Heart left ventricle (tissue), 16 donors: Measurements from ENCODE around the gene IFI16. TPM values are rescaled to one million over a fixed set of nuclear protein-coding genes. Genes with fewer than 3 reads are reported as not detected.

Source experiments
- ATAC-seq, 4 donors: fragments of 200-7000 bp; cut with Tn5 transposase; one replicate each; pipeline ENCODE4 v1.9.1; 2020 to 2022; ENCODE audit warnings: moderate library complexity in 4 of 4, mild to moderate bottlenecking in 3 of 4, moderate number of reproducible peaks in 1 of 4
- DNase-seq, 5 donors: peaks; one replicate each; pipeline ENCODE4 v3.0.0-alpha.2; 2020
- H3K27ac ChIP-seq, 12 donors: fragments of 200-600 bp; sonication (generic) in 4 of 12; one replicate each; pipeline versions ENCODE4 v1.5.0 to v1.8.0; 2016 to 2022; ENCODE audit warnings: mild to moderate bottlenecking in 2 of 12
- H3K27me3 ChIP-seq, 9 donors: fragments of 200-600 bp; sonication (generic) in 2 of 9; one replicate each; pipeline versions ENCODE4 v1.5.1 to v1.8.0; 2016 to 2022; ENCODE audit warnings: mild to moderate bottlenecking in 3 of 9
- H3K36me3 ChIP-seq, 9 donors: fragments of 200-600 bp; sonication (generic) in 2 of 9; one replicate each; pipeline versions ENCODE4 v1.5.0 to v1.8.0; 2018 to 2022; ENCODE audit warnings: mild to moderate bottlenecking in 2 of 9
- H3K4me1 ChIP-seq, 12 donors: fragments of 200-600 bp; sonication (generic) in 4 of 12; one replicate each; pipeline versions ENCODE4 v1.5.0 to v1.8.0; 2016 to 2022; ENCODE audit warnings: mild to moderate bottlenecking in 3 of 12
- H3K4me3 ChIP-seq, 12 donors: fragments of 200-600 bp; sonication (generic) in 4 of 12; one replicate each; pipeline versions ENCODE4 v1.5.0 to v1.8.0; 2017 to 2022; ENCODE audit warnings: mild to moderate bottlenecking in 9 of 12, moderate library complexity in 4 of 12
- H3K9me3 ChIP-seq, 12 donors: fragments of 200-600 bp; sonication (generic) in 4 of 12; one replicate each; pipeline versions ENCODE4 v1.5.0 to v1.8.0; 2016 to 2022; ENCODE audit warnings: mild to moderate bottlenecking in 1 of 12
- POLR2A ChIP-seq, 2 donors: fragments of 450-650 bp; IDR thresholded peaks; one replicate each; pipeline ENCODE4 v1.6.1; 2017; ENCODE audit warnings: antibody characterized with exemption in 2 of 2, mild to moderate bottlenecking in 2 of 2, moderate library complexity in 2 of 2
- WGBS, 4 donors: extraction: QIAGEN DNeasy Blood & Tissue Kit in 2 of 4; methylation state at CpG; one replicate each; pipeline versions ENCODE4 v1.1.5 to v1.1.7; 2013 to 2018; 5-methylcytosine and 5-hydroxymethylcytosine counted together
- intact Hi-C, 10 donors: fragments of 100-400 bp; cut with DNase I; formaldehyde crosslinking; loops; one replicate each; pipeline versions ENCODE4 v1.11.1 to v1.14.2; 2022
- polyA plus RNA-seq, 2 donors: library from polyadenylated mRNA; stranded (reverse); fragments of 200-250 nt; gene quantifications; one replicate each; pipeline ENCODE4 v1.2.3, GENCODE V29; 2013
- total RNA-seq, 9 donors: library from RNA; depleted of rRNA in 2 of 9; stranded (reverse); fragments of >200 nt in 2 of 9; fragmentation: NEBNext Ultra II Directional in 3 of 9; extraction: Animal tissue kit (Norgen Biotek cat#: 25700) in 3 of 9; gene quantifications; one replicate each; pipeline versions ENCODE4 v1.1.0 to v1.2.4, GENCODE V29; 2016 to 2023
- TF ChIP-seq, protein P1 (sequence below), 12 donors: fragments of 200-600 bp; sonication (generic) in 4 of 12; IDR thresholded peaks; one replicate each; pipeline versions ENCODE4 v1.5.0 to v1.8.0; 2018 to 2022; ENCODE audit warnings: antibody characterized with exemption in 12 of 12, mild to moderate bottlenecking in 5 of 12
- donor health status: ischemic (EF 13 %, LVEDD 7.1; RV severe dilation, severe dysfunction).
- donor health status: healthy with polysubstance abuse.
- donor health status: DM: no; HTN: yes; CAD: no.
- donor health status: DM: no; HTN: no; CAD: no.
- donor health status: ischemic (EF 25% LVEDD 6.9; RV normal size, moderate dysfunction).
- donor health status: ischemic (EF 25% LVEDD 5.7; RV mildly dilated, moderate dysfunction).
- donor health status: healthy.
- donor health status: DM: yes; HTN: yes; CAD: no.
- donor health status: ischemic (EF 35%, LVEDD 5.7; RV mildly dilated, moderate dysfunction).
- donor health status: nonischemic (EF 11% LVEDD 7.7; RV severe dilation, severe dysfunction).
- donor health status: DM: yes; HTN: yes; CAD: no.
- donor health status: PGD.
- donor health status: ischemic (EF 29% LVEDD 5.4; RV normal size, mild dysfunction).
- donor health status: nonischemic (EF 23%, LVEDD 6.1; RV moderate dilation, normal function).

IFI16 gene
- total and polyA plus RNA-seq, 11 donors = 19.1 to 125 (median 24.8) TPM

DNA sequence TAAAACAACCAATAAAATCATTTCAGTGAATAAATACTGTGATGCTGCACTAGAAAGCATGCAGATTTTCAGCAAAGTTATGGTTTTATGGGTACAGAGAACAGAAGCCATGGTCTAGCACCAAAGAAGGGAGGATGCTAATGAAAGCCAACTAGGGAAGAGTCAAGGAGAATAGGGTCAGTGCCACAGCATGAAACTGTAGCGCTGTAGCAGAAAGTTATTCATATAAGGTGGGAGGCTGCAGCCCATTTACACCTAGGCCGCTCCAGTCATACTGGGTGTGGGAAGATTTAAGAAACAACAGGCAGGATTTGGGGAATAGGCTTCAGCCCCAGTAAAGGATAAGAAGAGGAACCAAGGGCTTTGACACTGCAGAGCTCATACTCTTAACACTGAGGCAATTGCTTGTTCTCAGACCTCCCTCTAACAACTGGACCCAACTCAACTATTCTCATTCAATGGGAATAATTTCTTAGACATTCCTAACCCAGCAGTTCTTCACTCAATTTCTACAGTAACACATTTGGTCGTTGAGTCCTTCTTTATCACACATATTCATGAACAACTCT lies 4.4 kb downstream of the IFI16 start:
- no peak for ATAC-seq

DNA sequence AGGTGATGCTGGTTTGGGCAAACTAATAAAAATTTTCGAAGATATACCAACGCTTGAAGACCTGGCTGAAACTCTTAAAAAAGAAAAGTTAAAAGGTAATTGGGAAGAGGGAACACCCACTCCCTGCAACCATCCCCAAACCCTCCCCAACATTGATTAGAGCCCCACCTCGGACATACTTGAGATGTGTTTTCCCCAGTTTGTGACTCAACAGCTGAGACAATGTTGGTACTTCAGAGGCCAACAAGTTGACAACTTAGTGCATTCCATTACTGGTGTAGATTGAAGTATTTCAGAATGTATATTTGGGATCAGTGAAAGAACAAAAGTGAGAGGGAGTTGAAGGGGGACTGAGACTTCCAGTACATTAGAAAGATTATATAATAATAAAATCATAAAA lies 5.1 kb downstream of the IFI16 start:
- intact Hi-C loops = loop anchor here in 4 of 10 donors (5.0 to 10.0 kb wide), 4 partner anchors 42 to 910 kb away; partner anchors contain the start of gene TAGLN2 (in 1 of the 4)
- WGBS, 4 donors = 87 to 91% (median 88%) methylated on average over 3 of the region's 3 CpGs
- no peaks in the 10 kb centered on the region for H3K9me3 ChIP-seq
- no peak for TF ChIP-seq POLR2A (IDR thresholded peaks at IDR 0.05)
- TF ChIP-seq, protein P1, sequence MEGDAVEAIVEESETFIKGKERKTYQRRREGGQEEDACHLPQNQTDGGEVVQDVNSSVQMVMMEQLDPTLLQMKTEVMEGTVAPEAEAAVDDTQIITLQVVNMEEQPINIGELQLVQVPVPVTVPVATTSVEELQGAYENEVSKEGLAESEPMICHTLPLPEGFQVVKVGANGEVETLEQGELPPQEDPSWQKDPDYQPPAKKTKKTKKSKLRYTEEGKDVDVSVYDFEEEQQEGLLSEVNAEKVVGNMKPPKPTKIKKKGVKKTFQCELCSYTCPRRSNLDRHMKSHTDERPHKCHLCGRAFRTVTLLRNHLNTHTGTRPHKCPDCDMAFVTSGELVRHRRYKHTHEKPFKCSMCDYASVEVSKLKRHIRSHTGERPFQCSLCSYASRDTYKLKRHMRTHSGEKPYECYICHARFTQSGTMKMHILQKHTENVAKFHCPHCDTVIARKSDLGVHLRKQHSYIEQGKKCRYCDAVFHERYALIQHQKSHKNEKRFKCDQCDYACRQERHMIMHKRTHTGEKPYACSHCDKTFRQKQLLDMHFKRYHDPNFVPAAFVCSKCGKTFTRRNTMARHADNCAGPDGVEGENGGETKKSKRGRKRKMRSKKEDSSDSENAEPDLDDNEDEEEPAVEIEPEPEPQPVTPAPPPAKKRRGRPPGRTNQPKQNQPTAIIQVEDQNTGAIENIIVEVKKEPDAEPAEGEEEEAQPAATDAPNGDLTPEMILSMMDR (IDR thresholded peaks at IDR 0.05) = no peak
- H3K4me1 ChIP-seq = peaks cover 0 to 68% (median 27%) of the 10 kb centered on the region in 12 donors
- H3K27me3 ChIP-seq = no peaks in the 10 kb centered on the region
- no peak for ATAC-seq
- peaks cover 0 to 55% (median 49%) of the 10 kb centered on the region in 9 donors for H3K36me3 ChIP-seq
- DNase-seq = no peak
- peak overlapping the region in 7 of 12 donors; percentile 28 to 99 (median 58) for H3K27ac ChIP-seq
- peak overlapping the region in 3 of 12 donors; percentile 9 to 82 (median 71) for H3K4me3 ChIP-seq

More for the DNA sequence above, 4.4 kb downstream of the IFI16 start:
- H3K9me3 ChIP-seq = no peaks in the 10 kb centered on the region
- intact Hi-C loops = loop anchor here in 3 of 10 donors (5.0 to 10.0 kb wide), 3 partner anchors 51 to 911 kb away; partner anchors contain the start of gene TAGLN2 (in 1 of the 3)
- H3K27ac ChIP-seq = peak overlapping the region in 3 of 12 donors; percentile 69 to 99 (median 92)
- H3K4me1 ChIP-seq = peaks cover 0 to 68% (median 29%) of the 10 kb centered on the region in 12 donors
- H3K36me3 ChIP-seq = peaks cover 0 to 48% (median 42%) of the 10 kb centered on the region in 9 donors
- peak overlapping the region in 7 of 12 donors; percentile 56 to 82 (median 71) for H3K4me3 ChIP-seq
- DNase-seq = no peak
- no peaks in the 10 kb centered on the region for H3K27me3 ChIP-seq
- TF ChIP-seq, protein P1 (IDR thresholded peaks at IDR 0.05) = no peak
- TF ChIP-seq POLR2A (IDR thresholded peaks at IDR 0.05) = no peak
- WGBS, 4 donors = 89 to 91% (median 91%) methylated on average over 3 of the region's 3 CpGs

DNA sequence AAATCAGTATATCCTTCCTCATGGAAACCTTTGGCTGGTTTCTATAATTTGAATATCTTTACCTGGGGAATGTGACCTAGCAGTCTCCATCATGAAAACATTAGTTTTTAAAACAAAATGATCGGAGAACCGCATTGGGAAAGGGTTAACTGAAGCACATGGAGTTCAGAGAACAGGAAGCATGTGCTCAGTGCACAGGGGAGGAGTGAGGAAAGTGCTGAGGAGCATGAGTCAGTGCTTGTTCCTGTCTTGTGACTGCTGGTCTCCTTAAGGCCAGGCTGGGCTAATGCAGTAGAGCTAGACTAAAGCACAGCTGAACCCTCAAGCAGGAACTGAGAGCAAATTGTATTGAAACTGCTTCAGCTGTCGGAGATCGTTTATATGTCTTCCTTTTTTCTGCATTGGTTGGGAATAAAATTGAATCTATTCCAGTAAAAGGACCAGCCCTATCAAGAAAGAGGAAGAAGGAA lies 5.8 kb downstream of the IFI16 start:
- Histone ChIP-seq H3K27ac (peak overlapping the region in 10 of 12 donors; percentile 28 to 99 (median 52)), H3K27me3 (no peaks in the 10 kb centered on the region), H3K4me1 (peaks cover 0 to 74% (median 27%) of the 10 kb centered on the region in 12 donors), H3K4me3 (peak overlapping the region in 6 of 12 donors; percentile 7 to 82 (median 11)), H3K9me3 (no peaks in the 10 kb centered on the region), H3K36me3 (peaks cover 0 to 61% (median 56%) of the 10 kb centered on the region in 9 donors)
- DNase-seq (peak in 4 of 5 donors; percentile 66 to 74 (median 70)), ATAC-seq (peak; percentile 93 to 99 (median 98))
- intact Hi-C loops = loop anchor here in 3 of 10 donors (5.0 to 10.0 kb wide), 3 partner anchors 42 to 909 kb away; partner anchors contain the start of gene TAGLN2 (in 1 of the 3)
- WGBS, 4 donors = 52 to 62% (median 54%) methylated on average over 4 of the region's 4 CpGs
- TF ChIP-seq, protein P1 (IDR thresholded peaks at IDR 0.05) = no peak
- peak in 1 of 2 donors; percentile 28 for TF ChIP-seq POLR2A (IDR thresholded peaks at IDR 0.05)

DNA sequence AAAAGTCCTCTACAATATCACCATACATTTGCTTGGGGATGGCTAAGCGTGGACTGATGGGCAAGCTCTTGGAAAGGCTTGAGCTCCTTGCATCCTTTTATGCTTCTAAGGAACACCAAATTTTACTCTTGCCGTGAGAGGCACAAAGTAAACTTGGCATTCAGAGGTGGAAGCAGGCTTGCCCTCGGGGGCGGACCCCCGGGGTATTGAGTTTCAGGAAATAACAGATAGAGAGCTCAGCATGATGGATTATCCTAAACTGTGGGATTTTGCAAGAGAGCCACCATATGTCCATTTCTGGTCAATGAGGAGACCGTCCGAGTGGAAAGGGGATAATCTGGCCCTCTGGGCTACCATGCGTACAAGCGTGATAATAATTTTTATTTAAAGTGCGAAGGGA lies 14.0 kb downstream of the IFI16 start:
- WGBS, 4 donors = 81 to 88% (median 85%) methylated on average over 10 of the region's 10 CpGs
- DNase-seq (no peak), ATAC-seq (no peak)
- H3K4me3 ChIP-seq = no peak overlapping the region
- H3K27me3 ChIP-seq = no peaks in the 10 kb centered on the region
- peaks cover 0 to 99% (median 57%) of the 10 kb centered on the region in 9 donors for H3K36me3 ChIP-seq
- peaks cover 0 to 81% (median 4%) of the 10 kb centered on the region in 12 donors for H3K4me1 ChIP-seq
- peaks cover 0 to 2% (median 0%) of the 10 kb centered on the region in 12 donors for H3K9me3 ChIP-seq
- H3K27ac ChIP-seq = no peak overlapping the region
- TF ChIP-seq, protein P1 (IDR thresholded peaks at IDR 0.05) = no peak
- TF ChIP-seq POLR2A (IDR thresholded peaks at IDR 0.05) = no peak
- intact Hi-C loops = no loop called here
